HS-5 (cell line): ENCODE measurements around the gene AKR1C1.
"Not testable (repeated sequence)": the region's sequence is repeated elsewhere in the genome, so short reads cannot be mapped to it uniquely, and the experiment has no call there.

Experiments used
- DNase-seq: peaks from one replicate; pipeline ENCODE4 v3.0.0-alpha.2; 2012; ENCODE audit warnings: low read depth

The AKR1C1 gene

DNA sequence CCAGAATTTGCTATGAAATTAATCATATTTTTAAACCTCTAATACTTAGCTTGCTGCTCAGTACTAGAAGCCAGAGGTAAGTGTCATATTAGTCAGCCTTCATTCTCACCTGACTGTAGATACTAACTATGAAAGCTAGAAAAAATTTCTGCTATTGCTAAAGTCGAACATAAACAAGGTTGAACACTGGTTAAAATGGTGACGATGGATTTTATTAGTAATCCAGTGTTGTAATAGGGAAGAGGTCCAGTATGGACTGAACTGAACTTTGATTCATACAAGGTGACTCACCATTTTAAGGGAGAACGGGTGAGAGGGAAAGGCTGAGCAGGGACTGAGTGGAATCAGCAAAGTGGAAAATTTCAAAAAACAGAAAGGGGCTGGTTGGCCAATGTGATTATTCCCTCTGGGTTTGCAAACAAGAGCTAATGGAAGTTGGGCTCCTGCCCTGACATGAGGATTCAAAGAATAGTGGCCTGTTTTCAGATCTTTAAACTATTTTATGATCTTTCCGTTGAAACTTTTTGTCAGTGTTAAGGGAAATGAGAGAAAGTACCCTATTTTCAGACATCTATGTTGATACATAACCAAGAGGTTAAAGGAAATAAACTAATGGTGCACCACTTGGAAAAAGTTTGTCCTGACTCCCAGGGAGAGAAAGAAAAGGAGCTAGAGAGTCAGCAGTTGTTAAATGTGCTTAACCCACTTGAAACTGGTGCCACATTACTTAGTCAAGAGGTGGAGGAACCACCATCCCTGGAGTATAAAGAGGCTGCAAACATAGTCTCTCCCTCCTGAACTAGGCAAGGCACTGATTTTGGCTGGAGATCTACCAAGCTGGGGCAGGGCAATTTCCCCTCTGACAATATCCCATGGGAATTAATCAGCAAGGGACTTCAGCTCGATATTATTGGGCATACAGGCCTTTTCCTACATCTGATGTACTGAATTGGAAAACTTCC lies 15.3 kb upstream of the AKR1C1 start:
- peak; percentile 76 for DNase-seq

DNA sequence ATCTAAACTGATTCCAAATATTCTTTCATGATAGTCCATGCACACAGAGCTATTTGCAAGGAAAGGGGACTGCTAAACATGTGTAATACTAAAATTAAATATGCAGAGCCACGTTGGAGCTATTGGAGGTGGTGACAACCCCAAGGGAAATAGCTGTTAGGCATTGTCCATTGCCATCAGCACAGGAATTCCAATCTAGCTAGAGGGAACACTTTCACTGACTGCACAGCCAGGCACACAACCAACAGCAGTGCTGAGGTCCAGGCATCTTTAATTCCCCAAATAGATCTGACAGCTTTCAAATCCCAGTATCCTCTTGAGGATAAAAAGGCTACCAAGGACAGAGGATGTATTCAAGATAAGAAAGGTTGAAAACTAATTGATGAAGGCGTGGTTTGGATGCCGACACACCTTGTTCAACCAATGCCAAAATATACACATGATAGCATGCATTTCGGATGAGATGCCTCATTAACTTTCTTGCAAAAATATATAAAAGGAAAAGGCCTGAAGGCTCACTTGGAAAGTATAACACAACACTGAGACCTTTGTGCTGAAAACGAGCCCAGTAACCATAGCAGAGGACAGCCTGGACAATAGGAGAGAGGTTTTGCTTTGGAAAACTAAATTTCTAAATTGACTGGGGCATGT lies 11.6 kb upstream of the AKR1C1 start:
- DNase-seq: not testable (repeated sequence)

DNA sequence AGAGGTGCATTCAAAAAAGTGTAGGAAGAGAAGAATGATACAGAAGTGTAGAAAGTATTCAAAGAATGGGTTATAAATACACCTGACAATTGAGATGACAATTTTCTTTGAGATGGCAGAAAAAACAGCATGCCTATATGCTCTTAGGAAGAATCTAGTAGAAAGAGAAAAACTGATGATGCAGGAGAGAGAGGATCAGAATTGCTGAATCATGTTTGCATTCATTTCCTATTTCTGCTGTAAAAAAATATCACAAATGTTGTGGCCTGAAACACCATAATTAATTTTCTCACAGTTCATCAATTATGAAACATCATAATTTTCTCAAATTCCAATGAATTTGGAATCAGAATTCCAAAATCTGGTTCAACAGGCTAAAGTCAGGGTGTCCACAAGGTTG lies 9.8 kb upstream of the AKR1C1 start:
- no peak for DNase-seq

DNA sequence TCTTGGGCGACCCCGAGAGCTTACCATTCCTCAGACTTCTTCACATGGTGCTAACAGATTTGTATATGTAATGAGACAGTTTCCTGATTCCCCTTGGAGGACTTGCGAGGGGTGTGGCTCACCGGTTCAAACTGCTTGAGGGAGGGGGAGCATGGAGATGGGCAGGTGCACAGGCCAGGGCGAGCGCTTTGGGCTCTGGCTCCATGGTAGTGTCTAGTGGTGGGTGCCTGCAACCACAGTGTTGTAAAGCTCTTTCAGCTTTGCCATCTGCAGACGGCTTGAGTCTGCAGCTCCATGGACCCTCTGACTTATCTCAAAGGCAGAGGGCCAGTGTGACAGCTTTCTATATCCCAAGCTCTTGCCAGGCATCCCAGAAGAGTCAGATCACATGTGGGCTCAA lies 7.1 kb upstream of the AKR1C1 start:
- DNase-seq: not testable (repeated sequence)

DNA sequence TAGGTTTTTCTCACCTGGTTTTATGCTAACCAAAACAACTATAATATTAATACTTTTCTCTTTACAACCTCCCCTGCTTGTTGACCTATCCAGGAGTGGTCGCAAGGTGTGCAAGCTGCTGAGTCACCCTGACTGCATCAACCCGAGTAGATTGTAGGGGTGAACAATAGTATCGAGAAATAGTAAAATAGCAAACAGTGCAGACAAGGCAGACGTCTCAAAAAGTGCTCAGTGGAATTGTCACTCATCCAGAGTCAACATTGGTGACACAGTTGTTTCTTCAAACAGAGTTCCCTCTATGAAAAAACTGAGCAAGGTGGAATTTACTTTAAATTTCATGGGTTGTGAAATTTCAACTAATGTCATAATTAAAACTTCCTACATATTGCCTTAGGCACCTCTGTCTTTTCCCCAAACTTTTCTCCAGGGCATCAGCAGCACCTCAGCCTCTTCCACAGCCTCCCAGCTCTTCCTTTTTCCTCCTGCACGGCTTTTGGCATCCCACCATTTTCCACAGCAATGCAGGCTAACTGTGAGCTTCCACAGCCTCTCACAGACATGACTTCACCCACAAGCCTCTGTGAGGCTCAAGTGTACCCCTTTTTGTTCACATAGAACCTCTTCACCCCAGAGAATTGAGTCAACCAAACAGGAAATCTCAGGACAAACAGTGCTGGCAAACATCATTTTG lies 6.1 kb upstream of the AKR1C1 start:
- not testable (repeated sequence) for DNase-seq

DNA sequence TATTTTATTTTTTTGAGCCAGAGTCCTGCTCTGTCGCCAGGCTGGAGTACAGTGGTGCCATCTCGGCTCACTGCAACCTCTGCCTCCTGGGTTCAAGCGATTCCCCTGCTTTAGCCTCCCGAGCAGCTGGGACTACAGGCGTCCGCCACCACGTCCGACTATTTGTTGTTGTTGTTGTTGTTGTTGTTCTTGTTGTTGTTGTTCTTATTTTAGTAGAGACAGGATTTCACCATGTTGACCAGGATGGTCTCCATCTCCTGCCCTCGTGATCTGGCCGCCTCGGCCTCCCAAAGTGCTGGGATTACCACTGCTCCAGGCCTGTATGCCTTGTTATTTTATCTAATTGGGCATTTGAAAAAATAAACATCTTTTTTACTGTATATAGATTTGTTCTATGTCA lies 1.7 kb upstream of the AKR1C1 start:
- not testable (repeated sequence) for DNase-seq

DNA sequence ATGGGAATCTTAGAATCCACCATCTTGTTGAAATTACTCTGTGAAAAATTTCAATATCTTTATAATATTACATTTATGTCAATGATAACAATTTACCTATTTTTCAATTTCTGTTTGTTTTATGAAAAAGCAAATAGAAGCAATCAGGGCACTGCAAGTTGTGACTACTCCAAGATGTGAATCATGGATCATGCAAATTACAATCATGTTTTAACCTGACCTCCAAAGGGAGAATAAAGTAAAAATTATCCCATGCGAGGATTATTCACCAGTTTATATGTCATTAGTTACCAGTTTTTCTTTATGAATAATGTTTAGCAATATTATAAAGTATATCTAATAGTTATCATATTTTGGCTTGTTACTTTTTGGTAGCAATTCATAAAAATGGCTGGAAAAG lies 907 bp upstream of the AKR1C1 start:
- DNase-seq: not testable (repeated sequence)

DNA sequence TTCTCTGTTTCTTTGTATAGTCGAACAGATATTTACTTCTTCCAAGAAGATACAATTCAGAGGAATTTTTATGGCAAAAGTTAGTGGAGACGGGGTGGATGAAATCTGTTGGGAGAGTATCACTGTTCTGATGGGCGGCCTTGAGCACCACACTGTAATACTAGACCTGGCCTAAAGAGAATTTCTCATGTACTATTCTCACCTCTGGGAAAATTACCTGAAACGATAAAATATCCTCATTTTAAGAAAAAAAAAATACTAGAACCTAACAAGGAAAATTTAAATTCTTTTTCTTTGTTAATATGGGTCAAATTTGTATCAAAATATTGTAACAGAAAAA lies 570 bp downstream of the AKR1C1 start:
- not testable (repeated sequence) for DNase-seq

DNA sequence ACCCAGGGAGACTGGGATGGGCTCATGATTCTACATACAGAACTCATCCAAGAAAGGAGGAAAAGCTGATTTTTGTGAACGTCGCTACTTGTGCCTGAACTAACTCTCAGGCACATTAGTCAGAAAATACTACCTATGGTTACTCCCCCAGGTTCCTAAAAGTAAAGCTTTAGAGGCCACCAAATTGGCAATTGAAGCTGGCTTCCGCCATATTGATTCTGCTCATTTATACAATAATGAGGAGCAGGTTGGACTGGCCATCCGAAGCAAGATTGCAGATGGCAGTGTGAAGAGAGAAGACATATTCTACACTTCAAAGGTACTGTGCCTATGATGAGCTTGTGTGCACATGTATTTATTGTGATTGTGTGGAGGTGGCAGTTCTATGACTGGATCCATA lies 2.5 kb downstream of the AKR1C1 start:
- DNase-seq: not testable (repeated sequence)

DNA sequence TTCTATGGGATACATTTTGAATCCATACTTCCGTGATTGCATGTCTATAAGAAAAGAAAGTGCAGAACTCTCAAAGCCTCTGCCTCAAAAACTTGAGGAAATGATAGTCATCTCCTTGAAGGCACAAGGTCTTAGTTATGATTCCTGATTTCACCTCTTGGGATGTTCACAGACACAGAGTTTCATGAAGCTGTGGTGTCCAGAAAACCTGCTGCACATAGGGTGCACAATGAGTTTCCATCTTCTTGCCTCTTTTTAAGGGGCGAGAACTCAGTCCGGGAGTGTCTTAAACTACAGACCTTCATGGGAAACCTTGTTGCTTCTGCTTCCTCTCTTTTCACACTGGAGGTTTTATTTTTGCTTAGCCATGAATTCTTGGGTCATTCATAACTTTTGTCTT lies 4.0 kb downstream of the AKR1C1 start:
- not testable (repeated sequence) for DNase-seq

DNA sequence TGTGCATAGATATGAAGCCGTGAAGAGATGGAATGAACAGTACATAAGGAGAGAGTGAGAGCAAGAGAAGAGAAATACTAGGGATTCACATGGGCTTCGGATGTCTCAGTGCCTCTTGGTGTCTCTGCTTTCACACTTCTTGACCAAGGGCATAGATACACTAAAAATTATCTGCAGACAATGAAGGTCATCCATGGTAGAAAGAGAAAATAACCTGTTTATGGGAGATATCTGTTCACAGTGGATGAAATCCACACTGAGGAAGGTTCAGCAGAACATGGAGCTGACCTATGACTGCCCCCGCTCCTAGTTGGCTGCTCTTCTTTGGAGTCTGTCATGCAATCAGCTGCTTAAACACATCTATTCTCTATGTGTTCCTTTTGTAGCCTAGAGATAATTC lies 6.1 kb downstream of the AKR1C1 start:
- not testable (repeated sequence) for DNase-seq

DNA sequence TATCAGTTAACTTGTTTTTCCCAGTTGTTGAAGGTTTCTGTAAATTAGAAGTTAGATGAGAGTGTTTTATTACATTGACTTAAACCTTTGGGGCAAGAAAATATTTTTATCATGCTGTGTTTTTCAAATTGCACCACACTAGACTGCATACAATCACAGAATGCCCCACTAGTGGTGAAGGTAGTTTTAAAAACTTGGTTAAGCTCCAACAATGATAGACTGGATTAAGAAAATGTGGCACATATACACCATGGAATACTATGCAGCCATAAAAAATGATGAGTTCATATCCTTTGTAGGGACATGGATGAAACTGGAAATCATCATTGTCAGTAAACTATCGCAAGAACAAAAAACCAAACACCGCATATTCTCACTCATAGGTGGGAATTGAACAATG lies 7.1 kb downstream of the AKR1C1 start:
- DNase-seq: not testable (repeated sequence)

DNA sequence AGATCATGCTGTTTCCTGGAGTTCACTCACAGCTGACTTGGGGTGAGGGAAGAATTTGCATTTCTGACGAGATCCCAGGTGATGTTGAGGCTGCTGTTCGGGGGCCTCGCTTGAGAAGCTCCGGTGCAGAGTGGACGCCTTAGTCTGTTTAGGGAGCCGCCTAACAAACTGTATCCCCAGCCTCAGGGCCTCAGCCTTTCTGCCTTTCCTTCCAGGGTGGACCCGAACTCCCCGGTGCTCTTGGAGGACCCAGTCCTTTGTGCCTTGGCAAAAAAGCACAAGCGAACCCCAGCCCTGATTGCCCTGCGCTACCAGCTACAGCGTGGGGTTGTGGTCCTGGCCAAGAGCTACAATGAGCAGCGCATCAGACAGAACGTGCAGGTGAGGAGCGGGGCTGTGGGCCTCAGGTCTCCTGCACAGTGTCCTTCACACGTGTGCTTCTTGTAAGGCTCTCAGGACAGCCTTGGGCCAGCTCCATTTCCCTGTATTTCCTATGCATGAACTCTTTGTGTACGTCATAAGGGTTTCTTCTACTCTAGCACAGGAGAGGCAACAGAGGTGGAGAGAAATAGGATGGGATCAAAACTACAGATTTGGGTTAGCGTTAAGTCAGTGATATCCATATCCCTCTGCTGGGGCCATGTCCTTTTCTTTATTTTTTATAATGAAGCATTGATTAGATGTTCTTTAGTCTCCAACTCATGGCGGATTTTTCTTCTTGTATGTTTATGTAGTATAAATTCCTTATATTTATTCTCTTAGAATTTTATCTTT lies 9.3 kb downstream of the AKR1C1 start:
- DNase-seq: not testable (repeated sequence)

DNA sequence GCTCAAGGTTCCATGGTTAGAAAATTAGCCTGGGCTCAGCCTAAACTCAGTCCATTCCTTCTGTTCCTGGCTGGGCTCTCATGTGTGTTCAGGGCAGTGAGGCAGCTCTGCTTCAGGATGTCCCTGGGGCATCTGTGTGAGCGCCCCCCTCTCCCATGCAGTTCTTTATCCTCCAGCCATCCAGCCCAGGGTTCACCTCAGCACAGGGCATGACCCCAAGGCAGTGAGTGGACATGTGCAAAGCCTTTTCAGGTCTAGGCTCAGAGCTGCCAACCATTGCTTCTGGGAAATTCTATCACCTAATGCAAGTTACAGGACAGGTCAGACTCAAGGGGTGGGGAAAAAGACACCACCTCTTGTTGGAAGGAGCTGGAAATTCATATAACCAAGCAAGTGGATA lies 10.1 kb downstream of the AKR1C1 start:
- DNase-seq: not testable (repeated sequence)

DNA sequence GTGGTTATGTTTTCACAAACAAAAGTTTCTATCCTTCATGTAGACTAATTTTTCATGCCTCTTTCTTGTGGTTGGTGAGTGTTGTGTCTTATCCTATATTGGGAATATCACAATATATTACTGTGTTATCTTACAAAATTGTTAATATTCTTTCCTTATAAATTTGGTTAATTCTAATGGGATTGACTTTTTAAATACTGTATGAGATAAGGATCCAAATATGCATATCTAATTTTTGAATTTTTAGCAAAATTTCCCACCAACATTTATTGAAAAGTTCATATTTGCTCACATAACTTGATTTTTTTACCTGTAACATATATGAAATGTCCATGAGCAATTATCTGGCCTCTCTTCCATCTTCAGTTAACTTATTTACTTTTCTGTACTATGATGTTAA lies 11.2 kb downstream of the AKR1C1 start:
- DNase-seq: not testable (repeated sequence)

DNA sequence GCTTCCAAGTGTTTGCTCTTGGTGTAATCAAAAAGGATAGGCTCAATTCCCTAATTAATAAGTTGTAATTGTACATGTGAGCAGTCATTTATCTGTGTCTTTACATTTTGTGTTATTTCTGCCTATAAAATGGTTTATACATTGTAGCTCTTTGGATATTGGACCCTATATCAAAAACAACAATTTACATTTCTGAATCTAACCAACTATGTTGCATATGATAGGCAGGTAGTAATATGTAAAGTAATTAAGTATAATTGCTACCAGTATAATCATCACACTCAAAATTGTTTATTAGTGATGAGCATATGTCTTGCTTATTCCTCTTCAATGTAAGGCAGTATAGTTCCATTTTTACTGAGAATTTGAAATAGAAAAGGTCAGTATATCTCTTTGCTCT lies 13.8 kb downstream of the AKR1C1 start:
- DNase-seq: no peak

DNA sequence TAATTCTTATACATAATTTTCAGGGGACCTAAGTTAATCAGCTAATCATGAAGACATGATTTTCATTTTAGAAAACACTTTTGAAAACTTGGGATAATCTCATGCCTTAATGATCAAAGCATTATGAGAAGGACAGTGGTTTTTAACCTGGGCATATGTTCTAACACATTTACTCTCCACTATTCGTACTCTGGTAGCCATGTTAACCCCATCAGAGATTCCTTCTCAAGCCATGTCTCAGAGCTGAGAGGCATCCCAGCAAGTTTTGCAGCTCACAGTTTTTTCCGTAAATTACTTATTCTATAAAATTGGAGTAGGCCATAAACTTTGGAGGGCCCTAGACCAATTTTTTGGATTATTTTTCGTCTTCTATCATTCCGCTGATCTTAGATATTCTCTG lies 15.7 kb downstream of the AKR1C1 start:
- DNase-seq: no peak

DNA sequence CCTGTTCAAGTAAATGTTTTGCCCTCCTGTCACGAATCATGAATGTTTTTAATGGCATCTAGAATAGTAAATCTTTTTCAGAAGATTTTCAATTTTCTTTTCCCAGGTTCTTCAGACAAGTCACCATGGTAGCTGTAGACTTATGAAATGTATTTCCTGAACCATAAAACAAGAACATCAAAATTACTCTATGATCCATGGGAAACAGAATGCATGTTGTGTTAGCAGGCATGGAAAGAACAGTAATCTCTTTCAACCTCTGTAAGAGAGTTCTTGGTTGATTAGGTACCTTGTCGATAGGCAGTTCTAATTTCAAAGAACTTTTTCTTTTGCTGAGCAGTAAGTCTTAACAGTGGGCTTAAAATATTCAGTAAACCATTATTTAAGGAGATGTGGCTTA lies 17.6 kb downstream of the AKR1C1 start:
- no peak for DNase-seq

DNA sequence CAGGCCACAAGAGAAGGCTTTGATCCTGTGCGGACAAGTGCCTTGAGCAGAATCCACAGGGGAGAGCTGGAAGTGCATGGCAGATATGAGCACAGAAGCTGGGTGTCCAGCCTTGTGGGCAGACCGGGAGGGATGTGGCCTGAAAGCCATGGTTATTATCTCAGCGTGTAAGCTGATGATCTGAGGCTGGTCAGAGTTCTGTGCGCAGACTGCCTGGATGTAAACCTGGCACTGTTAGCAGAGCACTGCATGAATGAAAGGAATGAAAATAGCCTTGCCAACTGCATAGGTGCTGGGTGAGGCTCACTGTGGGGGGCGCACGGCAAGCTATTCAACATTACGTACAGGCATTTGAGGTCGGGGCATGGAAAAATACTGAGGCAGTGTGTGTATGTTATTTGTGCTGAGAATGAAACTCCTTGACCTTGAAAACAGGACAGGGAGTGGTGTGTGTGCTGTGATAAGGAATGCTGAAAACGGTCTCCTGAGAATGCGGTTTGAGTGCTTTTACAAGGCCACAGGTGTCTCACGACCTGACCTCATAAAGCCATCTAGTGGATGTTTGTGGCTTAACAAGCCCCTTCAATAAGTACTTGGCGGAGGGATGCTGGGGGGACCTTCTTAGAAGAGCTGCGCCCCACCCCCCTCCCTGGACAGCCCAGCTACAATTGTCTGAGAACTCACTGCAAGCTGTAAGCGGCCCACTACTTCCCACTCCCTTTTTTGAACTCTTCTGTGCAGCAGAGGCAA lies 18.7 kb downstream of the AKR1C1 start:
- DNase-seq: no peak

DNA sequence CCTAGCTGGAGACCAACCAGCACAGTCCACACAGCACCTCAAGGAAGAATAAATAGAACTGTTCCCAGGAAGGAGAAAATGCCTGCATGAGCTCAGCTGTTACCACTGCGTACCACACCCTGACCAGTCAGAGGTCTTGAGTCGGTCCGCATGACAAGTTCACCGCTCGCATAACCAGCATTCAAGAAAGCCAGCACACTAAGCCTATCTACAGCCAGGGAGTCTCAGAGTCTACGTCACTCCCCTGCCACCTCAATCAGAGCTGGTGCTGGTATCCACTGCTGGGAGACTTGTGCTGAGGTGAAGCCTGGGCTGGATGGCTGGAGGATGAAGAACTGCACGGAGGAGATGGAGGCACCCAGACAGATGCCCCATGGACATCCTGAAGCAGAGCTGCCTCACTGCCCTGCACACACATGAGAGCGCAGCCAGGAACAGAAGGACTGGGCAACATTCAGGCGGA lies 19.6 kb downstream of the AKR1C1 start:
- no peak for DNase-seq

DNA sequence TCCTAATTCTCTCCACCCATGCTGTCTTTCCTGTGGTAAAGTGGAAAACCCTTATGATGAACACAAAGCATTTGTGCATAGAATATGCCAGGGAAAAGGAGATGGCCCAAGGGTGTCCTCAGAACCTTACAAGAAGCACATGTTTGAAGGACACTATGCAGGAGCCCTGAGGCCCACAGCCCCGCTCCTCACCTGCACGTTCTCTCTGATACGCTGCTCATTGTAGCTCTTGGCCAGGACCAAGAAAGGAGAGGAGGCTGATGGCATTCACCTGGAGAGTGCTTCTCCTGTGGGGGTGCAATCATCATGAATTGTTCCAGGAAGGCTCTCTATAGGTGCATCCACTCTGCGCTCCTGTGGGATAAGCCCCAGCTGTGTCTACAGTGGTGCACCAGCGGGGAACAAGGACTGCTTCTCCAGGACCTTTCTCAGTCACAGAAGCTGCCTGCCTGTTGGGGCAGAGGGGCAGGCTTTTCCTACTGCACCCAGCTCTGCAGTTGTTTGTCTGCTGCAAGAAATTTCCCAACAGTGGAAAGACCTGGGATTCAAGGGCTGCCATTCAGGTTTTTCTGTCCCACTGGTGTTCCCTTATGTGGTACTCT lies 20.5 kb downstream of the AKR1C1 start:
- no peak for DNase-seq
